Esophagus muscularis mucosa (tissue), 3 donors: ENCODE results near the gene MIOS.

ENCODE experiments used
- CTCF ChIP-seq, 3 experiments: fragments of 200-600 bp in 2 of 3; fragments of 450-650 bp in 1 of 3; sonication (generic) in 2 of 3; IDR thresholded peaks; one replicate each; pipeline ENCODE4 v1.5.1; 2017 to 2019; ENCODE audit warnings: antibody characterized with exemption in 3 of 3, mild to moderate bottlenecking in 2 of 3, moderate library complexity in 1 of 3
- POLR2A ChIP-seq: fragments of 450-650 bp; IDR thresholded peaks from one replicate; pipeline ENCODE4 v1.6.1; 2017; ENCODE audit warnings: antibody characterized with exemption, moderate library complexity, mild to moderate bottlenecking, low read depth
- POLR2AphosphoS5 ChIP-seq, 2 donors: sonication (generic); formaldehyde crosslinking; IDR thresholded peaks; one replicate each; pipeline ENCODE4 v1.6.1; 2017; ENCODE audit warnings: antibody characterized with exemption in 2 of 2

- no peak for TF ChIP-seq POLR2A
- TF ChIP-seq CTCF (IDR thresholded peaks at IDR 0.05), result no peak
- TF ChIP-seq POLR2AphosphoS5 (IDR thresholded peaks at IDR 0.05), result no peak
These were observed 73.2 kb downstream of the MIOS start for GRCh38 chr7:7639847-7640220.
